WTC11 (cell line): ENCODE results near the gene L1CAM. TPM values are rescaled to one million over a fixed set of nuclear protein-coding genes. Genes with fewer than 3 reads are reported as not detected.
A peak's percentile ranks its signal among the peaks of the same experiment; 100 is the strongest.

ENCODE experiments used
- ATAC-seq: fragments of 200-7000 bp; cut with Tn5 transposase; 2 replicates; pipeline ENCODE4 v1.10.0; 2021; ENCODE audit warnings: mild to moderate bottlenecking, moderate library complexity
- CTCF ChIA-PET: fragments of 300-600 bp; sonication (Branson Sonifier 250); formaldehyde crosslinking; loops from one replicate; lab custom pipeline; 2021; ENCODE audit warnings: antibody characterized with exemption; lab: Charles Lee
- POLR2A ChIA-PET: fragments of 350-600 bp; sonication (Branson Sonifier 250); formaldehyde crosslinking; loops from one replicate; lab custom pipeline; 2021; ENCODE audit warnings: antibody characterized with exemption; lab: Charles Lee
- DNase-seq: peaks from one replicate; pipeline ENCODE4 v3.0.0; 2021; ENCODE audit warnings: low spot score
- H3K27ac Mint-ChIP-seq: 2 replicates; pipeline ENCODE4 v1.8.0; 2021; ENCODE audit warnings: mixed read lengths
- H3K27me3 Mint-ChIP-seq: 2 replicates; pipeline ENCODE4 v1.8.0; 2021; ENCODE audit warnings: low read depth, mild to moderate bottlenecking, moderate library complexity, mixed read lengths
- H3K36me3 Mint-ChIP-seq: 2 replicates; pipeline ENCODE4 v1.8.0; 2021; ENCODE audit warnings: mixed read lengths
- H3K4me1 Mint-ChIP-seq: 2 replicates; pipeline ENCODE4 v1.8.0; 2022; ENCODE audit warnings: mixed read lengths
- H3K4me3 Mint-ChIP-seq: 2 replicates; pipeline ENCODE4 v1.8.0; 2021; ENCODE audit warnings: mild to moderate bottlenecking, moderate library complexity, mixed read lengths
- H3K9me3 Mint-ChIP-seq: 2 replicates; pipeline ENCODE4 v1.8.0; 2021; ENCODE audit warnings: mixed read lengths
- CREB1 ChIP-seq: sonication (generic); formaldehyde crosslinking; IDR thresholded peaks from 2 replicates; pipeline ENCODE4 v1.8.0; 2023; ENCODE audit warnings: mild to moderate bottlenecking, missing genetic modification reagents
- ETV6 ChIP-seq: sonication (generic); formaldehyde crosslinking; IDR thresholded peaks from 2 replicates; pipeline ENCODE4 v1.8.1; 2022; ENCODE audit warnings: mild to moderate bottlenecking, missing genetic modification reagents
- FOXP1 ChIP-seq: sonication (generic); formaldehyde crosslinking; IDR thresholded peaks from 2 replicates; pipeline ENCODE4 v1.8.0; 2022; ENCODE audit warnings: missing genetic modification reagents, mild to moderate bottlenecking, moderate library complexity, borderline replicate concordance
- NR1H2 ChIP-seq: sonication (generic); formaldehyde crosslinking; IDR thresholded peaks from 2 replicates; pipeline ENCODE4 v1.9.0; 2021; ENCODE audit warnings: mild to moderate bottlenecking, moderate library complexity, missing genetic modification reagents
- SMAD3 ChIP-seq: sonication (generic); formaldehyde crosslinking; IDR thresholded peaks from 2 replicates; pipeline ENCODE4 v1.8.0; 2022; ENCODE audit warnings: missing genetic modification reagents, mild to moderate bottlenecking, borderline replicate concordance
- USF2 ChIP-seq: sonication (generic); formaldehyde crosslinking; IDR thresholded peaks from 2 replicates; pipeline ENCODE4 v1.8.1; 2023; ENCODE audit warnings: mild to moderate bottlenecking, missing genetic modification reagents, moderate library complexity
- ZNF232 ChIP-seq: sonication (generic); formaldehyde crosslinking; IDR thresholded peaks from 2 replicates; pipeline ENCODE4 v1.8.0; 2022; ENCODE audit warnings: mild to moderate bottlenecking, missing genetic modification reagents
- ZNF423 ChIP-seq: fragments of 250-450 bp; sonication (Bioruptor Pico); IDR thresholded peaks from 2 replicates; pipeline ENCODE4 v2.1.2; 2022; ENCODE audit warnings: mild to moderate bottlenecking, moderate library complexity
- total RNA-seq: library from RNA; stranded (reverse); gene quantifications from 3 replicates; pipeline ENCODE4 v1.2.3, GENCODE V29; 2021
- TF ChIP-seq, protein P1 (sequence below): sonication (generic); formaldehyde crosslinking; IDR thresholded peaks from 2 replicates; pipeline ENCODE4 v1.8.1; 2023; ENCODE audit warnings: mild to moderate bottlenecking, missing genetic modification reagents, moderate library complexity
- TF ChIP-seq, protein P2 (sequence below): sonication (generic); formaldehyde crosslinking; IDR thresholded peaks from 2 replicates; pipeline ENCODE4 v1.8.0; 2022; ENCODE audit warnings: mild to moderate bottlenecking, missing genetic modification reagents
- TF ChIP-seq, protein P3 (sequence below): sonication (generic); formaldehyde crosslinking; IDR thresholded peaks from 2 replicates; pipeline ENCODE4 v1.8.0; 2022; ENCODE audit warnings: mild to moderate bottlenecking, missing genetic modification reagents

Gene L1CAM
- total RNA-seq, 1 experiment from 2014 or later, result 40.2 TPM

GRCh38 chrX:153864561-153865320 is 21.2 kb downstream of the L1CAM start (continued):
- TF ChIP-seq, protein P1, sequence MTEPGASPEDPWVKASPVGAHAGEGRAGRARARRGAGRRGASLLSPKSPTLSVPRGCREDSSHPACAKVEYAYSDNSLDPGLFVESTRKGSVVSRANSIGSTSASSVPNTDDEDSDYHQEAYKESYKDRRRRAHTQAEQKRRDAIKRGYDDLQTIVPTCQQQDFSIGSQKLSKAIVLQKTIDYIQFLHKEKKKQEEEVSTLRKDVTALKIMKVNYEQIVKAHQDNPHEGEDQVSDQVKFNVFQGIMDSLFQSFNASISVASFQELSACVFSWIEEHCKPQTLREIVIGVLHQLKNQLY (CRISPR knock-in tag), result no peak
- TF ChIP-seq ETV6 (CRISPR knock-in tag), result no peak
- no peak for TF ChIP-seq FOXP1 (CRISPR knock-in tag)
- no peak for TF ChIP-seq USF2

DNA sequence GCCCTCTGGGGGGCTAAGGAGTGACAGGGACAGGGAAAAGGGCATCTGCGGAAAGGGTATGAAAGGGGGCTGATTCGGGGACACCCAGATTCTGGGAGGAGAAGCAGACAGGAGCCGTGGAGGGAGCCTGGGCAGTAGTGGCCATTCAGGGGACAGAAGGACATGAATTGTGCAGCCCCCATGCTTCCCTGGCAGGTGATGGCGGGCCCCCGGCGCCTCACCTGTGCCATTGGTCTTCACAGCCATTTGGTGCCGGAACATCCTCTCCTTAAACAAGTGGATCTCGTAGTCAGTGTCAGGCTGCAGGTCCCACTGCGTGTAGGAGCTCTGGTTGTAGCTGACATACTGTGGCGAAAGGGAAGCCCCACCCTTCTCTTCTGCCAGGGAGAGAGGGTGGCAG is 21.9 kb downstream of the L1CAM start:
- Mint-ChIP-seq H3K36me3 (peaks cover 7% of the 10 kb centered on the region), H3K27me3 (no peaks in the 10 kb centered on the region; the same call in 1 of the 2 replicates), H3K27ac (no peak overlapping the region), H3K9me3 (no peaks in the 10 kb centered on the region), H3K4me1 (peaks cover 19% of the 10 kb centered on the region), H3K4me3 (no peak overlapping the region)
- CTCF ChIA-PET, result no interaction called here
- TF ChIP-seq NR1H2, result no peak
- TF ChIP-seq ZNF232 (CRISPR knock-in tag), result no peak
- TF ChIP-seq, protein P2, sequence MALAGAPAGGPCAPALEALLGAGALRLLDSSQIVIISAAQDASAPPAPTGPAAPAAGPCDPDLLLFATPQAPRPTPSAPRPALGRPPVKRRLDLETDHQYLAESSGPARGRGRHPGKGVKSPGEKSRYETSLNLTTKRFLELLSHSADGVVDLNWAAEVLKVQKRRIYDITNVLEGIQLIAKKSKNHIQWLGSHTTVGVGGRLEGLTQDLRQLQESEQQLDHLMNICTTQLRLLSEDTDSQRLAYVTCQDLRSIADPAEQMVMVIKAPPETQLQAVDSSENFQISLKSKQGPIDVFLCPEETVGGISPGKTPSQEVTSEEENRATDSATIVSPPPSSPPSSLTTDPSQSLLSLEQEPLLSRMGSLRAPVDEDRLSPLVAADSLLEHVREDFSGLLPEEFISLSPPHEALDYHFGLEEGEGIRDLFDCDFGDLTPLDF (CRISPR knock-in tag), result no peak
- TF ChIP-seq, protein P3, sequence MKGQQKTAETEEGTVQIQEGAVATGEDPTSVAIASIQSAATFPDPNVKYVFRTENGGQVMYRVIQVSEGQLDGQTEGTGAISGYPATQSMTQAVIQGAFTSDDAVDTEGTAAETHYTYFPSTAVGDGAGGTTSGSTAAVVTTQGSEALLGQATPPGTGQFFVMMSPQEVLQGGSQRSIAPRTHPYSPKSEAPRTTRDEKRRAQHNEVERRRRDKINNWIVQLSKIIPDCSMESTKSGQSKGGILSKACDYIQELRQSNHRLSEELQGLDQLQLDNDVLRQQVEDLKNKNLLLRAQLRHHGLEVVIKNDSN, result no peak
- no peak for TF ChIP-seq ZNF423
- TF ChIP-seq CREB1 (CRISPR knock-in tag), result no peak
- POLR2A ChIA-PET, result no interaction called here
- DNase-seq, result no peak
- no peak for ATAC-seq

DNA sequence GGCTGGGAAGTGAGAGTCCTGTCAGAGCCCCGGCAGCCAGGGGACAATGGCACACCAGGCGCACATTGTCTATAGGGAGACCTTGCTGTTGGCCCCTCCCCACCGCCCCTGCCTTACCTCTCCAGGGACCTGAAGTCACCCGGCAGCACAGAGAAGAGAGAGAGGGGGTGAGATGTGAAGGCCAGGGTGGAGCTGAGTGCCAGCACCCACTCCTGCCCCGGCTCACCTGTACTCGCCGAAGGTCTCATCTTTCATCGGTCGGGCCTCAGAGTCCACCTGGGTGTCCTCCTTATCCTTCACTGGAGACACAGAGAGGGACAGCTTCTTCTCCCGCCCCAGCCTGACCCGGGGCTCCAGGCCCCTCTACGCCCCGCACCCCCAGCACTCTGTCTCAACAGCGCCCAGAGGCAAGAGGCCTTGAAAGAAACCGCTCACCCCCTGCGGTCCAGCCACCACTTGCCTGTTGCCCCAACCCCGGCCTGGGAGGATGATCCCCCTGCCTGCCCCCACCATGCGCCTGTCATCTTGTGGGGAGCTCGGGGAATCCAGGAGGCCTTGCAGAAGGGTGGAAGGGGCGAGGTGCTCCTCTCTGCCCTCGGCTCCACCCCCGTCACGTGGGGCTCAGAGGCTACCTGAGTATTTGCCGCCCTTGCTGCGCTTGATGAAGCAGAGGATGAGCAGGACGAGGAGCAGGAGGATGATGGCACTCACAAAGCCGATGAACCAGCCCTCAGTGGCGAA is 22.6 kb downstream of the L1CAM start:
- DNase-seq, result no peak

More for the DNA sequence above, 22.6 kb downstream of the L1CAM start:
- ChIA-PET CTCF (interaction anchor here (0.8 kb wide), 2 partner anchors 9 to 84 kb away, joined by 3 to 4 read pairs; no protein-coding TSS in a partner anchor), POLR2A (no interaction called here)
- peak; percentile 37 for ATAC-seq
- Mint-ChIP-seq H3K4me3 (no peak overlapping the region), H3K27me3 (no peaks in the 10 kb centered on the region; the same call in 1 of the 2 replicates), H3K9me3 (no peaks in the 10 kb centered on the region), H3K4me1 (peaks cover 20% of the 10 kb centered on the region), H3K27ac (no peak overlapping the region), H3K36me3 (peaks cover 7% of the 10 kb centered on the region)
- peak; percentile 69; the same call in 1 of the 2 replicates for TF ChIP-seq USF2
- TF ChIP-seq SMAD3, result no peak
- TF ChIP-seq, protein P3, result 0 out of 2 replicates have a peak, but pooled peaks have one; percentile 24
